ENCODE results near the gene HIBADH. TPM values are rescaled to one million over a fixed set of nuclear protein-coding genes. Genes with fewer than 3 reads are reported as not detected.

Gene HIBADH
- total RNA-seq, 2 donors from 2014 or later, result 28.2 to 44.4 TPM

DNA sequence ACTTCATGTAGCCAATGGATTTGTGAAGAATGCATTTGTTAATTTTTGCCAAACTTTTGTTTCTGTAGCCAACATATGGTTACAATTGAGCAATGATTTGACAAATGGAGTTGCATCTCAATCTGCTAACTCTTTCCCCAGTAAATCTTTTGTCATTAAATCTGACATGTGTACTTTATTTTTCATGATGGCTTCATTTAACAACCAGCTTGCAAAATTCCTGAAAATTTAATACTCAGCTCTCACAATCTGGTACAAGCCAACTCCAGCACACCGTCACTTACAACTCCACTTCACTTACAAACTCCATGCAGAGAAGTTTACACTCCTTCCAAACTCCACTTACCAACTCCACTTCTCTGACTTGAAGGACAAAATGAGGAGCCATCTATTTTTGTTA lies 26.5 kb upstream of the HIBADH start:
- TF ChIP-seq, protein P1, sequence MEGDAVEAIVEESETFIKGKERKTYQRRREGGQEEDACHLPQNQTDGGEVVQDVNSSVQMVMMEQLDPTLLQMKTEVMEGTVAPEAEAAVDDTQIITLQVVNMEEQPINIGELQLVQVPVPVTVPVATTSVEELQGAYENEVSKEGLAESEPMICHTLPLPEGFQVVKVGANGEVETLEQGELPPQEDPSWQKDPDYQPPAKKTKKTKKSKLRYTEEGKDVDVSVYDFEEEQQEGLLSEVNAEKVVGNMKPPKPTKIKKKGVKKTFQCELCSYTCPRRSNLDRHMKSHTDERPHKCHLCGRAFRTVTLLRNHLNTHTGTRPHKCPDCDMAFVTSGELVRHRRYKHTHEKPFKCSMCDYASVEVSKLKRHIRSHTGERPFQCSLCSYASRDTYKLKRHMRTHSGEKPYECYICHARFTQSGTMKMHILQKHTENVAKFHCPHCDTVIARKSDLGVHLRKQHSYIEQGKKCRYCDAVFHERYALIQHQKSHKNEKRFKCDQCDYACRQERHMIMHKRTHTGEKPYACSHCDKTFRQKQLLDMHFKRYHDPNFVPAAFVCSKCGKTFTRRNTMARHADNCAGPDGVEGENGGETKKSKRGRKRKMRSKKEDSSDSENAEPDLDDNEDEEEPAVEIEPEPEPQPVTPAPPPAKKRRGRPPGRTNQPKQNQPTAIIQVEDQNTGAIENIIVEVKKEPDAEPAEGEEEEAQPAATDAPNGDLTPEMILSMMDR (IDR thresholded peaks at IDR 0.05), result no peak
- Histone ChIP-seq H3K27me3 (no peaks in the 10 kb centered on the region), H3K9ac (ENCODE audit: low read depth in 2 of 2, low read length in 2 of 2) (no peak overlapping the region), H3K36me3 (no peaks in the 10 kb centered on the region), H3K4me1 (no peaks in the 10 kb centered on the region), H3K4me3 (no peak overlapping the region), H3K9me3 (no peaks in the 10 kb centered on the region), H3K27ac (no peak overlapping the region)
- no peak for DNase-seq
- intact Hi-C loops (cut with DNase I), result loop anchor here (5.0 to 10.0 kb wide), 3 partner anchors 86 to 333 kb away; no protein-coding TSS in a partner anchor

DNA sequence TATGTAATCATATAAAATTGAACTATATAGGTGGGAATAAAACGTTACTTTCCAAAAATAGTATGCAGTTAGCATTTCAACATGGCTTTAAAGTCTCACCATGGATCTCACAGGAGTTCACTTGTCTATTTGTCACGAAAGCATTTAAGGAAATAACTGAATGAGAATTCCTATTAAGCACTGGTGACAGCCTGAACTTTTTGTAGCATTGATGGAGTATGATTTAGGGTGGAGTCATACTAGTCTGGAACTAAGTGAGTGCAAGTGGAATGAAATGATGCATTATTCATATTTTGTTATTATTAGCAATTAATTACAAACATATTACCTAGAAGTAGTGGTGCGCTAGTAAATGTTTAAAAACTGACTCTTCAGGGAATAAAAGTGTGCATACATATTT lies 26.0 kb upstream of the HIBADH start:
- H3K4me1 ChIP-seq, result no peaks in the 10 kb centered on the region
- H3K9ac ChIP-seq (ENCODE audit: low read depth in 2 of 2, low read length in 2 of 2), result no peak overlapping the region
- DNase-seq, result no peak
- H3K27ac ChIP-seq, result no peak overlapping the region
- no peak overlapping the region for H3K4me3 ChIP-seq
- intact Hi-C loops (cut with DNase I), result loop anchor here (5.0 to 10.0 kb wide), 3 partner anchors 86 to 334 kb away; no protein-coding TSS in a partner anchor
- H3K9me3 ChIP-seq, result no peaks in the 10 kb centered on the region
- H3K27me3 ChIP-seq, result no peaks in the 10 kb centered on the region
- TF ChIP-seq, protein P1 (IDR thresholded peaks at IDR 0.05), result no peak
- no peaks in the 10 kb centered on the region for H3K36me3 ChIP-seq

DNA sequence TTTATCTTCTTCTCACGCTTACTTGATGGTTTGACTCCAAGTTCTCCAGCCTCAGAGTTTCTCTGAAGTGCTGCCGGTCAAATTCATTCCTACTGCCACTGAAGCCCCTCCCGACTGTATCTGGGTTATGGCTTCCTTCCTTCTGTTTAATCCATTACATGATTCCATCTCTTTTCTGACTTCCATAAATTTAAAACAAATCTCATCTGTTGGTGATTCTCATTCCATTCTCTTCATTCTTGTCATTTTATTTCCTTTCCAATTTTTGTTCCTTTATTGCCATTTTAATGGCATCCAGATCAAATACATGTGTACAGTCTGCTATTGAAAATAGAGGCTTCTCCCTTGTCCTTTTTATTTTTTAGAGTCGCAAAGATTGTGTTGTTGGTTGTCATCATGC lies 25.4 kb upstream of the HIBADH start:
- H3K4me3 ChIP-seq, result no peak overlapping the region
- H3K4me1 ChIP-seq, result no peaks in the 10 kb centered on the region
- no peak for DNase-seq
- no peaks in the 10 kb centered on the region for H3K27me3 ChIP-seq
- no peak overlapping the region for H3K27ac ChIP-seq
- intact Hi-C loops (cut with DNase I), result loop anchor here (5.0 to 10.0 kb wide), 3 partner anchors 87 to 334 kb away; no protein-coding TSS in a partner anchor
- no peak overlapping the region for H3K9ac ChIP-seq (ENCODE audit: low read depth in 2 of 2, low read length in 2 of 2)
- TF ChIP-seq, protein P1 (IDR thresholded peaks at IDR 0.05), result no peak
- no peaks in the 10 kb centered on the region for H3K36me3 ChIP-seq
- H3K9me3 ChIP-seq, result no peaks in the 10 kb centered on the region

DNA sequence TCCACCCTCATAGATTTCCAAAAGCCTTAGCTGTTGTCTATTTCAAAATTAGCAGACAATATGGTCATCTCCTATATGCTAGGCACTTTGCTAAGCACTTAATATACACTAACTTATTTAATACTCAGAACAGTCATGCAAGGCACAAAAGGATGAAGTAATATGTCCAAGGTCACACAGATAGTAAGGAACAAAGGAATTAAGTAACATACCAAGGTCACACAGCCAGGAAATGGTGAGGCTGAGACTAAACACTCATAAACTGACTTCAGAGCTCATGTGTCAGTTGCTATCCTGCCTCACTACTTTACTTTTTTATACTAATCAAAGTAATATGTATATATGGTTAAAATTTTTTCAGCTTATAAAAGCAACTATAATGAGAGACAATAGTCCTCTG lies 23.6 kb upstream of the HIBADH start:
- Histone ChIP-seq H3K9ac (ENCODE audit: low read depth in 2 of 2, low read length in 2 of 2) (no peak overlapping the region), H3K9me3 (no peaks in the 10 kb centered on the region), H3K36me3 (no peaks in the 10 kb centered on the region), H3K4me1 (no peaks in the 10 kb centered on the region), H3K4me3 (no peak overlapping the region), H3K27me3 (no peaks in the 10 kb centered on the region), H3K27ac (no peak overlapping the region)
- no peak for DNase-seq
- TF ChIP-seq, protein P1 (IDR thresholded peaks at IDR 0.05), result no peak
- intact Hi-C loops (cut with DNase I), result loop anchor here (5.0 to 10.0 kb wide), 3 partner anchors 88 to 336 kb away; no protein-coding TSS in a partner anchor

DNA sequence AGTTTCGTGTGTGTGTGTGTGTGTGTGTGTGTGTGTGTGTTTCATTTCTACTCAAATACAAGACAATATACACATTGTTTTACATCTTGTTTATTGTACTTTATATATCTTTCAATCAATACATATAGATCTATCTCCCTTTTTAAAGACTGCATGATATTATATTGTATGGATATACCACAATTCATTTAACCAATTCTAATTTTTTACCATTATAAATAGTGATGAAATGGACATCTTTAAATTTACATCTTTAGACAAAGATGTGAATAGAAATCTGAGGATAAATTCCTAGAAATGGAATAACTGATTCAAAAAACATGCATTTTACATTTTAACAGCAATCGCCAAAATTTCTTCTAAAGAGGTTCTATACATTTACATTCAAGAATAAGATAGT lies 23.2 kb upstream of the HIBADH start:
- Histone ChIP-seq H3K27me3 (no peaks in the 10 kb centered on the region), H3K4me3 (no peak overlapping the region), H3K4me1 (no peaks in the 10 kb centered on the region), H3K9me3 (no peaks in the 10 kb centered on the region), H3K27ac (no peak overlapping the region), H3K36me3 (no peaks in the 10 kb centered on the region), H3K9ac (ENCODE audit: low read depth in 2 of 2, low read length in 2 of 2) (no peak overlapping the region)
- intact Hi-C loops (cut with DNase I), result loop anchor here (5.0 to 10.0 kb wide), 3 partner anchors 89 to 336 kb away; no protein-coding TSS in a partner anchor
- DNase-seq, result no peak
- TF ChIP-seq, protein P1 (IDR thresholded peaks at IDR 0.05), result no peak
